A549 (cell line): ENCODE measurements around the gene LRRD1.

Source experiments
- CHD4 ChIP-seq: fragments of 200-600 bp; sonication (generic); IDR thresholded peaks from 2 replicates; pipeline ENCODE4 v1.6.1; 2016; ENCODE audit warnings: antibody characterized with exemption, mild to moderate bottlenecking, borderline replicate concordance
- EP300 ChIP-seq, 2 experiments: fragments of >200 bp; sonication (Bioruptor Twin); formaldehyde crosslinking; IDR thresholded peaks; 2 replicates in 1 of 2; 3 replicates in 1 of 2; pipeline ENCODE4 v1.6.1; 2016 to 2017
- POLR2A ChIP-seq: IDR thresholded peaks from 2 replicates; pipeline ENCODE4 v1.6.1; 2012; ENCODE audit warnings: mild to moderate bottlenecking, low read length

- no peak for TF ChIP-seq POLR2A
- TF ChIP-seq CHD4 = no peak
- TF ChIP-seq EP300 (IDR thresholded peaks at IDR 0.05) = no peak
Observed at GRCh38 chr7:92161271-92161670, 17.7 kb downstream of the LRRD1 start.
